Colonic mucosa (tissue), 4 donors: Measurements from ENCODE around the gene APOLD1. TPM values are rescaled to one million over a fixed set of nuclear protein-coding genes. Genes with fewer than 3 reads are reported as not detected.
"Not testable (repeated sequence)": the region's sequence is repeated elsewhere in the genome, so short reads cannot be mapped to it uniquely, and the experiment has no call there.

Source experiments
- DNase-seq: peaks from one replicate; pipeline ENCODE4 v3.0.0-alpha.2; 2020
- H3K27ac ChIP-seq: fragments of 200-600 bp; one replicate; pipeline ENCODE4 v1.8.0; 2021
- H3K27me3 ChIP-seq: fragments of 200-600 bp; one replicate; pipeline ENCODE4 v1.8.0; 2021
- H3K36me3 ChIP-seq: fragments of 200-600 bp; one replicate; pipeline ENCODE4 v1.8.0; 2021
- H3K4me1 ChIP-seq: fragments of 200-600 bp; one replicate; pipeline ENCODE4 v1.8.0; 2021; ENCODE audit warnings: mild to moderate bottlenecking
- H3K4me3 ChIP-seq: fragments of 200-600 bp; one replicate; pipeline ENCODE4 v1.8.0; 2021
- H3K9ac ChIP-seq, 2 donors: one replicate each; pipeline ENCODE4 v1.7.0; 2013; ENCODE audit warnings: control low read depth in 2 of 2, low read depth in 2 of 2, low read length in 2 of 2
- H3K9me3 ChIP-seq: fragments of 200-600 bp; one replicate; pipeline ENCODE4 v1.8.0; 2021
- CTCF ChIP-seq: fragments of 200-600 bp; IDR thresholded peaks from one replicate; pipeline ENCODE4 v1.8.0; 2022; ENCODE audit warnings: antibody characterized with exemption, mild to moderate bottlenecking
- intact Hi-C: fragments of 100-400 bp; cut with DNase I; formaldehyde crosslinking; loops from one replicate; pipeline ENCODE4 v1.14.1; 2022
- total RNA-seq, 2 donors: library from RNA; stranded (reverse); fragmentation: NEBNext Ultra II Directional in 1 of 2; extraction: Animal tissue kit (Norgen Biotek cat#: 25700) in 1 of 2; gene quantifications; one replicate each; pipeline ENCODE4 v1.2.1, GENCODE V29; 2021
- donor health status: healthy.
- donor health status: DM: no; HTN: no; CAD: no.
- donor health status: DM: no; HTN: no; CAD: no.

The APOLD1 gene
- total RNA-seq, 2 donors from 2014 or later, result 2.6 to 5.4 TPM

- Histone ChIP-seq H3K27ac (no peak overlapping the region), H3K9me3 (no peaks in the 10 kb centered on the region), H3K9ac (no peak overlapping the region), H3K4me1 (peaks cover 20% of the 10 kb centered on the region), H3K36me3 (peaks cover 10% of the 10 kb centered on the region), H3K4me3 (no peak overlapping the region), H3K27me3 (no peaks in the 10 kb centered on the region)
- no peak for DNase-seq
- TF ChIP-seq CTCF, result no peak
- intact Hi-C loops, result no loop called here
Observed at GRCh38 chr12:12818701-12819100, 33.2 kb downstream of the APOLD1 start.

- no peak for DNase-seq
Observed at GRCh38 chr12:12819221-12819620, 33.8 kb downstream of the APOLD1 start.

GRCh38 chr12:12819752-12820311 lies 34.4 kb downstream of the APOLD1 start:
- no peak overlapping the region for H3K9ac ChIP-seq

More at GRCh38 chr12:12819221-12819620, 33.8 kb downstream of the APOLD1 start:
- intact Hi-C loops, result no loop called here
- Histone ChIP-seq H3K27me3 (no peaks in the 10 kb centered on the region), H3K9ac (no peak overlapping the region), H3K4me3 (no peak overlapping the region), H3K27ac (no peak overlapping the region), H3K9me3 (no peaks in the 10 kb centered on the region), H3K4me1 (peaks cover 15% of the 10 kb centered on the region), H3K36me3 (peaks cover 15% of the 10 kb centered on the region)
- no peak for TF ChIP-seq CTCF

GRCh38 chr12:12820376-12820775 lies 34.9 kb downstream of the APOLD1 start:
- H3K36me3 ChIP-seq, result peaks cover 23% of the 10 kb centered on the region
- intact Hi-C loops, H3K27ac ChIP-seq, H3K4me1 ChIP-seq, H3K9ac ChIP-seq, DNase-seq, H3K27me3 ChIP-seq, H3K4me3 ChIP-seq, H3K9me3 ChIP-seq: not testable (repeated sequence)

More at GRCh38 chr12:12819752-12820311, 34.4 kb downstream of the APOLD1 start:
- Histone ChIP-seq H3K4me3 (no peak overlapping the region), H3K27me3 (no peaks in the 10 kb centered on the region), H3K4me1 (peaks cover 9% of the 10 kb centered on the region), H3K9me3 (no peaks in the 10 kb centered on the region), H3K27ac (no peak overlapping the region), H3K36me3 (peaks cover 21% of the 10 kb centered on the region)
- intact Hi-C loops, result no loop called here
- no peak for DNase-seq
- no peak for TF ChIP-seq CTCF

GRCh38 chr12:12821975-12822374 lies 36.5 kb downstream of the APOLD1 start:
- H3K9me3 ChIP-seq, result no peaks in the 10 kb centered on the region
- no peaks in the 10 kb centered on the region for H3K27me3 ChIP-seq
- TF ChIP-seq CTCF, result no peak
- no peak overlapping the region for H3K9ac ChIP-seq
- intact Hi-C loops, result no loop called here
- DNase-seq, result no peak
- no peak overlapping the region for H3K4me3 ChIP-seq
- peaks cover 23% of the 10 kb centered on the region for H3K36me3 ChIP-seq
- H3K4me1 ChIP-seq, result peaks cover 4% of the 10 kb centered on the region
- H3K27ac ChIP-seq, result no peak overlapping the region

- H3K27me3 ChIP-seq, result no peaks in the 10 kb centered on the region
- peaks cover 23% of the 10 kb centered on the region for H3K36me3 ChIP-seq
- H3K9ac ChIP-seq, result no peak overlapping the region
- H3K4me3 ChIP-seq, result no peak overlapping the region
- DNase-seq, result no peak
- TF ChIP-seq CTCF, result no peak
- no peak overlapping the region for H3K27ac ChIP-seq
- no peaks in the 10 kb centered on the region for H3K9me3 ChIP-seq
- peaks cover 4% of the 10 kb centered on the region for H3K4me1 ChIP-seq
- intact Hi-C loops, result no loop called here
Observed at GRCh38 chr12:12822886-12823285, 37.4 kb downstream of the APOLD1 start.
